ENCODE results near the gene STRA8.

The STRA8 gene

DNA sequence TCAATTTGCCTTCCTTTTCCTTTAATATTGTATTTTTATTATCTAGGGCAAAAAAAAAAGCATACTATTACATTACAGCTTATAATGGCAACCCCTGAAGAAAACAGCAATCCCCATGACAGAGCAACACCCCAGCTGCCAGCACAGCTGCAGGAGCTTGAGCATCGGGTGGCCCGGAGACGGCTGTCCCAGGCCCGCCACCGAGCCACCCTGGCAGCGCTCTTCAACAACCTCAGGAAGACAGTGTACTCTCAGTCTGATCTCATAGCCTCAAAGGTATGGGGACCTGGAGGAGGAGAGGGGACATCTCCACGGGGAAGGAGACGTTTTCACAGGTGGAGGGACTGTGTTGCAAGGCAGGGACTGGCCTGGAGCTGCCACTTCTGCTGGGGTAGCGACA is 6.8 kb downstream of the STRA8 start:
- DNase-seq = no peak

DNA sequence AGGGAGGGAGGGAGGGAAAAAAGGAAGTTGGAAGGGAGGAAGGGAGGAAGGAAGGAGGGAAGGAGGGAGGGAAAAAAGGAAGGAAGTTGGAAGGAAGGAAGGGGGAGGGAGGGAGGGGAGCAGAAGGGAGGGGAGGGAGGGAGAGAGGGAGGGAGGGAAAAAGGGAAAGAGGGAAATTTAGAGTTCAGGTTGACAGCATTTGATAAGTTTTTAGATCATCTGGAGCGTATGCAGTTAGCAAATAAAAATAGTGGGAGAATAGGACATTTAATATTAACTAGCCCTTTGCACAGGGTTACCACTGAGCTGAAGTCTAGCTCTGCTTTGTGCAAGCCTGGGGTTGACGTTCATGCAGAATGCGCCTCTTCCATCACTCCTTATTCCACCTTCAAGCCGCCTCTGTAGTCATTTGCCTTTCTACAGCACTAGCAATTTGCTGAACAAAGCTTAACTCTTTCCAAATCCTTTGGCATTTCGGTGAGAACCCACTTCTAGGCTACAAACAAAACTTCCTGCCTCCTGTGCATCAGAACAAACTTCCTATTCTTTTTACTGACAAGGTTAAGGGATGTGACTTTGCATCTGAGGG is 8.6 kb downstream of the STRA8 start:
- no peak for DNase-seq

DNA sequence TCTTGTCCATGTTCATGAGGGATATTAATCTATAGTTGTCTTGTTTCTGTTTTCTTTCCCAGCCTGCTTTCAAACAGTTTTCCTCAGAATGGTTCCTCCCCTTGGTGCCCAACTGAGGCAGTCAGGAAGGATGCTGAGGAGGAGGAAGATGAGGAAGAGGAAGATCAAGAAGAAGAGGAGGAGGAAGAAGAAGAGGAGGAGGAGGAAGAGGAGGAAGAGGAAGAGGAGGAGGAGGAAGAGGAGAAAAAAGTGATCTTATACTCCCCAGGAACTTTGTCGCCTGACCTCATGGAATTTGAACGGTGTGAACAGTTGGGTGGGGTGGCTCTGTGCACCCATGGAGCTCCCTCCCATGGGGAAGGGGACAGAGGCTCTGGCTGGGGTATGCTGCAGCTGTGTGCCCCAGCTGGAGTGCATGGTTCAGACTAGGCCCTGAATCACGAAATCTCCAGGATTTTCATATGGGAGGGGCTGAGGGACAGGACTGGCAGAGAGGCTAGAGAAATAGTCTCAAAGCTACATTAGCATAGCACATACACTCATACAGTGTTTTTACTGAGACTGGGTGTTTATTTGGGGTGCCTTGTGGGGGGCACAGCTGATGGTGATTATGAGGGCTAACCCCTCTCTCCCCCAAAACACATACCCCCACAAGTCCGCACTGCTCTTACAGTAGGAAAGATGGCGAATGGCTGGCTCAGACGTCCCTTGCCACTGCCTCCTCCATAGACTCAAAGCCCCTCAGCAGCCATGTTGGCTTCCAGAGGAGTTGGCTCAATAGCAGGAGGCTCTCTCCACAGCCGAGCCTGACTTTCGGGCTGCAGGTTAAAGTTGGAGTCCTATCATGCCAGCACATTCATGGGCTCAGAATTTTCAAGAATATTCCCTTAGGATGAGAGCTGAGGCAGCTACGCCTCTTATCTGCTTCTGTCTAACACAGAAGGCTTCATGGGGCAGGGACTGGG is 11.9 kb downstream of the STRA8 start:
- DNase-seq = no peak

DNA sequence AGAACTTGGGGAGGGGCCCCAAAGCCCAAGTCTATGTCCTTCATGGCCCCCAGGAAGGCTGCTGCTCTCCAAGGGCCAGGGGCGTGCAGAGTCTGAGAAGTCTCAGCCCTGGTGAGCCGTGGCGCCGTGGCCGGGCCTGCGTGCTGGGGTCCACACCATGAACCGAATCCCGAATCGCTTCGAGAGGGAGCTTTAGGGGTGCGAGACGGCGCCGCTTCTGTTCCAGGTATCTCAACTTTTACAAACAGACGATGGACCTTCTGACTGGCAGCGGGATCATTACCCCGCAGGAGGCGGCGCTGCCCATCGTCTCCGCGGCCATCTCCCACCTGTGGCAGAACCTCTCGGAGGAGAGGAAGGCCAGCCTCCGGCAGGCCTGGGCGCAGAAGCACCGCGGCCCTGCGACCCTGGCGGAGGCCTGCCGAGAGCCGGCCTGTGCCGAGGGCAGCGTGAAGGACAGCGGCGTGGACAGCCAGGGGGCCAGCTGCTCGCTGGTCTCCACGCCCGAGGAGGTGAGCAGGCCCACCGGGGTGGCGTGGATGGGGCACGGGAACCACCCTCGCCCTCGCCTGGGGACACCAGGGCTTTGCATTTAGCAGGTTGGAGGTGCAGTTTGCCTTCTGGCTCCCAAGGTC is 12.7 kb downstream of the STRA8 start:
- DNase-seq = no peak

DNA sequence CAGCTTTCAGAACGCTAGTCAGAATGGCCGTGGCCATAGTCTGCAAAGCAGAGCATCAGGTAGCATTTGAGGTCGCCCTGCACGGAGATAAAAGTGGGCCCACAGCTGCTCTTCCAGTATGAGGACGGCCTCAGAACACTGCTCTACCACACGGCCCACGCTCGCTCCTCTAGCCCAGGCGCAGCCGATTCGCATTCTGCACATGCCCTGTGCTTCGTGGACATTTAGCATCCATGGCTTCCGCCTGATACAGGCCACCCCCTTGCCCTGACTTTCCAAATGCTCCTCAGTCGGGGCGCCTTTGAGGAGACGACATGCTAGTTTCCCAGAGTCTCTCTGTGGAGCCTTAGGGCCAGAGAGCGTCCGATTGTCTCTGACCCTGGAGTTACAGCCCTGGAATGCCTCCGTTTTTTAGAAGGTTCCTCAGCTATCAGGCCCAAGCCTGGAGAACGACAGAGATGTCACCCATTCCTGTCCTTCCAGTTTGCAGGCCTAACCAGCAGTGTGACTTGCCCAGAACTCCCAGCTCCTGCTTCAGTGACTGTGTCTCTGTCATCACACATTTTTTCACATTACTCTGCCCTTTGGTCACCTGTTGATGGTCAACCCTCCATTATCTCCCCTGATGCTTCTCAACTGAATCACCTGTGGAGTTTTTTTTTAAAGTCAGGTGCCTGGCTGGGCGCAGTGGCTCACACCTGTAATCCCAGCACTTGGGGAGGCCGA is 14.3 kb downstream of the STRA8 start:
- no peak for DNase-seq

DNA sequence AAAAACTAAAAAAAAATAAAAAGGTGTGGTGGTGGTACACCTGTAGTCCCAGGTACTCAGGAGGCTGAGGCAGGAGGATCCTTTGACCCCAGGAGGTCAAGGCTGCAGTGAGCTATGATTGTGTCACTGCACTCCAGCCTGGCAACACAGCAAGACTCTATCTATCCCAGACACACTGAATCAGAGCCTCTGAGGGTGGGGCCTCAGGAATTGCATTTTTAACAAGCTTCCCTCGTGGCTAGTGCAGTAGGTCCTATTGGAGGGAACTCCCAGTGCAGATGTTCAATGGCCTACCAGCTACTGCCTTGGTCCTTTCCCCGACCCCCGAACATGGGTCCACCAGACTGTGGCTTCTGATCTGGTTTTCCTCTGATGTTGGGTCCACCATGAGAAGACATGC is 14.9 kb downstream of the STRA8 start:
- DNase-seq = no peak

DNA sequence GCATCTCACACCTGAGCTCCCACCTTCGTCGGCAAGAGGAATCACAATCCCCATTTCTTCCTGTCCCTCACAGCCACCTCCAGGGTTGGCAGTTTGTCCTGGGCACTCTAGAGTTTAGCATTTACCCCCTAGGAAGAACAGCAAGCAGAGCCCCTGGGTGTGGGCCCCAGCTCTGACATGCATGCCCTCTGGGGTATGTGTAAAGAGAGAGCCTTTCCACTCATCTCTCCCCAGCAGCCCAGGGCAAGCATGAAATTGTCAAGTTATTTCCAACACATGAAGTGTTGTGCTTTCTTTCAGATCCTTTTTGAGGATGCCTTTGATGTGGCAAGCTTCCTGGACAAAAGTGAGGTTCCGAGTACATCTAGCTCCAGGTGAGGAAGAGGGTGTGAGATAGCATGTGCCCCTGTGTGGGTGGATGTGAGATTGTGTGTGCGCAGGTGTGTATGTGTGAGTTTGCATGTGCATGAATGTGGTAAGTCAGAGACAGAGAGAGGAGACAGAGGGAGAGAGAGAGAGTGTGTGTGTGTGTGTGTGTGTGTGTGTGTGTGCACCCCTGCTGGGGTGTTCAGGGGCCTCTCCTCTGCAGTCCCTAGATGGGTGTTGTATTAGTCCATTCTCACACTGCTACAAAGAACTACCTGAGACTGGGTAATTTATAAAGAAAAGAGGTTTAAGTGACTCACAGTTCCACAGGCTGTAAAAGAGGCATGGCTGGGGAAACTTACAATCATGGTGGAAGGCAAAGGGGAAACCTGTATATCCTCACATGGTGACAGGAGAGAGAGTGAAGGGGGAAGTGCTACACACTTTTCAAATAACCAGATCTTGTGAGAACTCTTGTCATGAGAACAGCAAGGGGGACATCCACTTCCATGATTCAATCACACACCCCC is 18.1 kb downstream of the STRA8 start:
- DNase-seq = no peak

DNA sequence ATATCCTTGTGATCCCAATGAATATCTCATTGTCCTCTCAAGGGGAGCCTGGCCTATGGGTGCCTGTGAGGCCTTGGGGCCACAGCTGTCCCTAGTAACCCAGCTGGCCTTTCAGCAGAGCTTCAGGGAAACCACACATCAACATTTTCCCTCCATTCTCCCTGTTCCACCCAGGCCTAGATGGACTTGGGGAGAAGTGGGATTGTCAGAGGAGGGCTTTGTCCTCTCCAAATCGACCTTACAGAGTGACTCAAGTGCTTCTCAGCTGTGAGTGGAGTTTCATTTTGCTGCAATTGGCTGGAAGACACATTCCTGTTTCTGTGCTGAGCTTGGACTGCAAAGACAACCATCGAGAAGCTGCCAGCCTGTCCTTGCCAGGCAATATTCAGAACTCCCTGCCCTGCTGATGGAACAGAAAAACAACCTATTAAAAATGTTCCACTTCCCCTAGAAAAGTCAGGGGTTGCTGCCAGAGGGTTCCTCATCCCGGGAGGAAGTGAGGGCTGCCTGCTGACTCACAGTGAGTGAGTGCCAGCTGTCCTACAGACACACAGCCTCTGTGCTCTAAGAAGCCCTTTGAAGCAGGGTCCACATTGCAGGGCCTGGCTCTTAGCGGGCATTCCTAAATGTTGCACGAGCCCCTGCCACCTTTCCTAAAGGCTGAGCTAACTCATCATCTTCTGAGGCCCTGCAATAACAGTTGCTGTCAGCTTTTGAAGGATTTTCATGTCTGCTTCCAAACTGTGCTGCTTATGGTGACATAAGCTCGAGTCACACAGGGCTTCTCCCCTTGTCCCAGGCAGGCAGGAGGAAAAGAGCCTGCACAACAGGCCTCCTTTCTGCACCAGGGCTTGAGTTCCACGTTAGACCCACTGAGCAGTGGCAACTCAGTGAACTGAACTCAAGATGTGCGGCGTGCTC is 20.5 kb downstream of the STRA8 start:
- no peak for DNase-seq

DNA sequence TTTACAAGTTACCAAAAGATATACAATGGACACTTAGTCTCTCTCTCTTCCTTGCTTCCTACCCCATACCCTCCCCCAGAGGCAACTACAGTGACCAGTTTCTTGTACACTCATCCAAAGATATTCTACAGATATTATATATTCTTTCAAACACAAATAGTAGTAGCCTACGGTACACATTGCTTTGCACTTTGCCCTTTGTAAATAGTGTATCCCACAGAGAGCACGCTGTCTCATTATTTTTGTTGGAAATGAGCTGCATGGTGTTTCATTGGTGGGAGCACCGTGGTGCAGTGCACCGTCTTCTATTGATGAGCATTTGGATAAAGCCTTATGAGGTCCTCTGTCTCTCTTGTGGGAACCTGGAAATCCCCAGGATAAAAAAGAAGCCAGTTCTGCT is 24.2 kb downstream of the STRA8 start:
- no peak for DNase-seq

DNA sequence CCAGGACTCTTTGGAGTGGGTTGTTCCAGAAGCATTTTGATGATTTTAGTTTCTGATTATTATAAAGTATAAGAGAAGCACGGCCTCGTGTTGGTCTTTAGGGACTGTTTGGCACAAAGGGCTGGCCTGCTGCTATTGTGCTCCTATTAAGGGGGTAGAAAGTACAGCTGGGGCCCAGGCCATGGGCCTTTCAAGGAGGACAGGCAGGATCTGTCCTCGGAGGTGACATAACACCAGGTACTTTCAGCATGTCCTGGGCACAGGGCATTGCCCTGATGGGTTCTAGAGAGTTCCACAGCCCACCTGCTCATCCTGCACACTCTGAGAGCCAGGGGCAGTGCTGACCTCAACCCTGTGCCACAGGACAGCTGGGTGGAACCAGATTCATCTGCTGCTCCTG is 24.9 kb downstream of the STRA8 start:
- DNase-seq = no peak

DNA sequence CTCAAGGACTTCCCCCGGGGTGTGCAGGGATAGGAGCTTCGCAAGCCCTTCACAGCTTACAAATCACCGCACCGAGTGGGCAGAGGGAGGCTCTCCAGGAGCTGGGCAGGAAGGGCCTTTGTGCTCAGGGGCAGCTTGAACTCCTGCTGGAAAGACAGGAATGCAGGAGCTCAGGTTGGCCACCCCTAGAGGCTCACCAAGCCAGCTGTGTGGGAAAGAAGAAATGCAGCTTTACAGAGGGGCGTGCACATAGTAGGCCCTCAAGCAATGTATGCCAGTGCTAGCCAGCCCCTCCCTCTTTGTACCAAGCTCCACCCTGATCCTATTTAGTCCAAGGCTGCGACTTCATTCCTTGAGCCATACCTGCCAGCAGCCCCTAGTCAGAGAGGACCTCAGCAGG is 26.1 kb downstream of the STRA8 start:
- no peak for DNase-seq

DNA sequence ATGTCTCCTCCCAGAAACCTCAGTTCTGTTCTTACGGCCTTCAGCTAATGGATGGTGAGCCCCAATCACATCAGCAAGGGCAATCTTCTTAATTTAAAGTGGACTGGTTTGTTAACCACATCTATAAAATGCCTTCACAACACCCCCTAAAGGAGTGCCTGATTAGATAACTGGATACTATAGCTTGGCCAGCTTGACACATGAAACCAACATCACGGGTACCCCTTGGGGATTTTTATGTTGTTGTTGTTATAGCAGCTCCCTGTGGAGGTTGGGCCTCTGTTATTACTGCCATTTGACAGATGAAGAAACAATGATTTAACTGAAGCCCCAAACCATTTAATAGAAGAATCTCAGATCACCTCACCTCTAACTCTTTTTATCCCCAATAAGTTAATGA is 26.8 kb downstream of the STRA8 start:
- no peak for DNase-seq

DNA sequence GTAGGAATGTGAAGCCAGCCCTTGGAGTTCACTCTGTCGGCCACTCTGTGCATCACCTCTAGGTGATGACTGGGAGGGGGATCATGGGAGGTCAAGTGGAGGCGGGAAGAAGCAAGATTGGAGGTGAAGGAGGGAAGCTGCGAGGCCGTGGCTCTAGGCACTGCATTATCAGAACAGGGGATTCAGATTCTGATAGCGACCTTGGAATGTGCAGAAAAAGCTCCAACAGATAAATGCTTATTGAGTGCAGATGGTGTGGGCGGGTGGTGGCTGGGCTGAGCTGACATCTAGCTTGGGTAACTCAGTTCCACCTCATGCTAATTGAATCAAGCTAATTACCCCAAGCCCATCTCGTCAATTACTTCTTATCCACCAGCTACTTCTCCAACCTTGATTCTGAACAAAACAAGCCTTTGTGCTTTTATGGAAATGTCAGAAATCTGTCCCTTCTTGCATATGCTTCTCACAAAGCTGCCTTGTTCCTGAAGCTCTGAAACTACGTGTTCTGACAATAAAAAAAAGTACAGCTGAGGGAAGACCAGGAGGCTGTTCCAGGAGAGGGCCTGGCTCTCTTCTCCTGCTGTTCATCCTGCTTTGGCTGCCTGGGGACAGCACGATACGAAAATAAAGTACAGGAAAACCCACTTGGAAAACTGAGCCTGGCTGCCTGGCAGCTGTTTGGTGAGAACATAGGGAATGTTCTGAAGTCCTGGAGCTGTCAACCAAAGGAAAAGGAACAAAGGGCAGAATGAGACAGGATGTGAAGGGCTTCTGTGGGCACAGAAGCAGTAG is 27.5 kb downstream of the STRA8 start:
- no peak for DNase-seq

DNA sequence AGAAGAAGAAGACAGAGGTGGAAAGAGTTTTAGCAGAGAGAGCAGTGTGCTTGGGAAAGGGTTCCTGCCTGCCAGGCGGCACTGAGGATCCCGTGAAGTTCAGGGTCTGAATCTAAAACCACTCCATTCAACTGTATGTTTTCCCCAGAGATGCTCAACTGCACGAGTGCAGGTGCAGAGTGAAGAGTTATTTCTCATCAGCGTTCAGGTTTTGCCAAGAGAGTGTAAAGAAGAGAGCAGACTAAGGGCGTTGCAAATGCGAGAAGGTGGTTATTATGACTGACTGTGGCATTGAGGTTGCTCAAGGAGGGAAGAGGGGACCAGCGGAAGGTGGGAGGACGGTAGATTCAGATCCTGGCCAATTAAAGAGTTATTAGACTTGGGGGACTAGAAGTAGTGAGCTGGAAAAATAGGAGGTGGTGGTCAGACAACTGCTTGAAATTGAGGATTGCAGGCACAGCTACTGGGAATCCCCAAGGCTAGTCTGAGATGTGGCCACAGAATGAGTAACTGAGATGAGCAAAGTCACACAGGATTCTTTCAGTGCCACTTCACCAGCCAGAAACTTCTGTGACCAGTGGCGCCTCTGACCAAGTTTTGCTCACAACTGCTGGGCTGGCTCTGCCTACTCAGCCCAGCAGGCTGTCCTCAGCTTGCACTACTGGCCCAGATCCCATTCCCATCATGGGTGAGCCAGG is 29.1 kb downstream of the STRA8 start:
- DNase-seq = no peak

DNA sequence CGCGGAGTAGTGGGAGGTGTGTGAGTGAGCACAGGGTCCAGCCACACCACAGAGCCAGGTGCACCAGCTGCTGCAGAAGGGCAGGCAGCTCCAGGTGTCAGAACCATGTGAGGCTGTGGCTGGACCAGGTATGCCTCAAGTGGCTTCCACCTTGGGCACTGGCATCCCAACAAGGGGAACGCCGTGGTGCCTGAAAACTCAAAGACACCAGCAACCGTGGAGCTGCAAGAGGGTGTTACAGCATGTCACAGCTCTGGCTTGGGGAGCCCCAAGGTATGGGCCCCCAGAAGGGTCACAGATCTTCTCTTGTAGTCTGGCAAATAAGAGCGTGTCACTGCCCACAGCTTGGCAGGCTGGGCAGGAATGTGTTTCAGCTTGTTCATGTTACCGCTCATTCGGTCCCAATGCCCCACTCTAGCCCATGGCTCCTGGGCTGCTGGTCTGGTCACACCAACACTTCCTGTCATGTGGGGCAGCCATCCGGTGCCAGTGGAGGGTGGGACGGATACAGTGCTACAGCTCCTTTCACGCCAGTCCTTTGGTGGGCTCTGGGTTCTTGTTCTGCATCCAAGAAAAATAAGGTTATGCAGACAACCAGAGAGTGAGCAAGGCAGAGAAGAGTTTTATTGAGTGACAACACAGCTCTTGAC is 29.8 kb downstream of the STRA8 start:
- no peak for DNase-seq

DNA sequence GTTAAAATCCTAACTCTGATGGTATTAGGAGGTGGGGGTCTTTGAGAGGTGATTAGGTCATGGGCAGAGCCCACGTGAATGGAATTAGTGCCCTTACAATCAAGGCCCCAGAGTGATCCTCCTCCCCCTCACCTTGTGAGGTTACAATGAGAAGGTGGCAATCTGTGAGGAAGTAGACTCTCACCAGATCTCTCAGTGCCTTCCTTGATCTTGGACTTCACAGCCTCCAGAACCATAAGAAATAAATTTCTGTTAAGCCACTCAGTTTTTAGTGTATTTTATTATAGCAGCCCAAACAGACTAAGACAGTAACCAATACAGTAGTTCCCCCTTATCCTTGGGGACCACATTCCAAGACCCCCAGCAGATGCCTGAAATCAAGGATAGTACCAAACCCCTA is 32.0 kb downstream of the STRA8 start:
- DNase-seq = no peak

DNA sequence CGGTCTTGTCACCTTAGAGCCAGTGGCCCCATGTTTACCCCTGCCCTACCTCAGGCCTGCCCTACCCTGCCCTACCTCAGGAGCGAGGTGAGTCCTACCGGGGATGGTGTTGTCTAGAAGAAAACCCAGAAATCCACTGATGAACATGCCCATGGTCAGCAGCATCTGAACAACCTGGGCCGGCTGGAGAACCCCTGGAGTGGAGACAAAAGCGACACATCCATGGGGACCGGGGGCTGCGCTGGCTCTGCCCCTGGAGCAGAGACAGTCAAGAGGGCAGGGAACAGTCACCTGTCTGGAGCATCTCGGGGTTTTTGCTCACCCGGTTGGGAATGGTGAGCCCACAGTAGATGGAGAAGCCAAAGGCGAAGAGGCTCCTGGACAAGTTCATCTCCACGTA is 36.3 kb downstream of the STRA8 start:
- no peak for DNase-seq

DNA sequence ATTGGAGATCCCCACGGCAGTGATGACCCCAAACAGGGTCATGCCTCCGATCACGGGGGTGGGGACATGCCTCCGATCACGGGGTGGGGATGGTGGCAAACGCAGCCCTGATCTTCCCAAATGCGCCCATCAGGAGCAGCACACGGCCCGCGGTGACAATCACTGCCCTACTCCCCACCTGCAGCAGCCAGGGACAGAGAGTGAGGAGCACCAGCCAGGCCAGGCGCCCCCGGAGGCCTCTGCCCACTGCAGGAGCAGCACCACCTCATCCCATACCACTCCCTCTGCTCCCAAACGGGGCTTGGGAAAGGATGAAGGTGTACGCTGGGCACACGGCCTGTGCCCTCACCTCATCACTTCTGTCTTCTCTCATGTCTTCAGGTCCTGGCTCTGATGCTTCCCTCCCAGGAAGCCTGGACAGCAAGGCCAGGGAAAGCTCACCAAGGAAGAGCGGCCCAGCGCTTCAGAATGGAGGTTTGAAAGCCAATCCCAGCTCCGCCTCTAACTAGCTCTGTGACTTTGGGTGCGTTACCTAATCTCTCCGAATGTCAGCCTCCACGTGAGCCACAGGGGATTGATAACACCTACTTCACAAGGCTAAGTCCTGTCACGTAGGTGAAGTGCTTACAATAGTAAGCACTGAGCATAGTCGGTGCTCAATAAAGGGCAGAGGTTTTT is 37.1 kb downstream of the STRA8 start:
- DNase-seq = no peak

DNA sequence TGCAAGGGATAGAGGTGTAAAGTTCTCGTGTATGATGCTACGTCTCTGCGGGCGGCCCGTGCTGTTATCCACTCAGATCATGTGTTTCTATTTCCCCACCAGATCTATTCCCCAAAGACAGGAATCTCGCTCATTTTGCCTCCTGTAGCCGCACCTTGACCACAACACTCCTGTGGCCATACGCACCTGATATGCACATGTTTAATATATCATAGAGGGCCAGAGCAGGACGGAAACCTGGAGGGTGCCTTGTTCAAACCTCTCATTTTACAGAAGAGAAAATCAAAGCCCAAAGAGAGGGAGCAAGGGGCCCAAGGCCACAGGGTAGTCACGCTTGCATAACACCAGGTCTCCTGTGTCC is 37.6 kb downstream of the STRA8 start:
- DNase-seq = no peak
